ENCODE measurements around the gene LYPD5.

DNA sequence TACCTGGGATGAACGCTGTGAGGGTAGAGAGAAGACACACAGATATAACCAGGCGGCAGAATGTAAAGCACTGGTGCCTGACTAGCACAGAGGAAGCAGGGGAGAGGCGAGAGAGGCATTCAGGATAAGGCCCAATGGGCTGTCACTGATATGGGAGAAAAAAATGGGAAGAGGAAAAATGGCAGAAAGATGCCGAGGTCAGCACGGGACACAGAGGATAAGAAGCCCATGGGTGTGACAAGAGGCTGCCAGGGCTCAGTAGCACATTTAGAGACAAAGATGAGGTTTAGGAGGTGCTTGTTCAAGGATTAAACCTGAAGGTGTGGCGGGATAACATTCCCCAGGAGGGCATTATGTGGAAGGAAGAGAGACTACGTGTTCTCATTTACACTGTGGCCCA, 53.1 kb downstream of the LYPD5 start:
- TF ChIP-seq, protein P1, sequence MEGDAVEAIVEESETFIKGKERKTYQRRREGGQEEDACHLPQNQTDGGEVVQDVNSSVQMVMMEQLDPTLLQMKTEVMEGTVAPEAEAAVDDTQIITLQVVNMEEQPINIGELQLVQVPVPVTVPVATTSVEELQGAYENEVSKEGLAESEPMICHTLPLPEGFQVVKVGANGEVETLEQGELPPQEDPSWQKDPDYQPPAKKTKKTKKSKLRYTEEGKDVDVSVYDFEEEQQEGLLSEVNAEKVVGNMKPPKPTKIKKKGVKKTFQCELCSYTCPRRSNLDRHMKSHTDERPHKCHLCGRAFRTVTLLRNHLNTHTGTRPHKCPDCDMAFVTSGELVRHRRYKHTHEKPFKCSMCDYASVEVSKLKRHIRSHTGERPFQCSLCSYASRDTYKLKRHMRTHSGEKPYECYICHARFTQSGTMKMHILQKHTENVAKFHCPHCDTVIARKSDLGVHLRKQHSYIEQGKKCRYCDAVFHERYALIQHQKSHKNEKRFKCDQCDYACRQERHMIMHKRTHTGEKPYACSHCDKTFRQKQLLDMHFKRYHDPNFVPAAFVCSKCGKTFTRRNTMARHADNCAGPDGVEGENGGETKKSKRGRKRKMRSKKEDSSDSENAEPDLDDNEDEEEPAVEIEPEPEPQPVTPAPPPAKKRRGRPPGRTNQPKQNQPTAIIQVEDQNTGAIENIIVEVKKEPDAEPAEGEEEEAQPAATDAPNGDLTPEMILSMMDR (IDR thresholded peaks at IDR 0.05; ENCODE audit: borderline replicate concordance, extremely low read depth, low read length, poor library complexity, severe bottlenecking), result no peak
- TF ChIP-seq EZH2 (IDR thresholded peaks at IDR 0.05; ENCODE audit: borderline replicate concordance, low read depth, low read length, severe bottlenecking), result no peak

All from DND-41 (cell line).